Activated naive CD8-positive, alpha-beta T cell treated with anti-CD3 and anti-CD28 coated beads, Interleukin-2, amount 50 U/mL, for 16 hours (primary cell): ENCODE data around the gene PTPRN2.
"Not testable (repeated sequence)": the region's sequence is repeated elsewhere in the genome, so short reads cannot be mapped to it uniquely, and the experiment has no call there.

Experiments
- DNase-seq: peaks from one replicate; pipeline ENCODE4 v3.0.0-alpha.2; 2020; ENCODE audit warnings: low read depth, low spot score

PTPRN2 gene

GRCh38 chr7:158443688-158444483, 143.7 kb downstream of the PTPRN2 start:
- no peak for DNase-seq

GRCh38 chr7:158443014-158443687, 144.5 kb downstream of the PTPRN2 start:
- DNase-seq: no peak

GRCh38 chr7:158442260-158442659, 145.4 kb downstream of the PTPRN2 start:
- no peak for DNase-seq

GRCh38 chr7:158439035-158439434, 148.6 kb downstream of the PTPRN2 start:
- DNase-seq: no peak

- DNase-seq: no peak
Measured at GRCh38 chr7:158432369-158433341, 155.0 kb downstream of the PTPRN2 start.

- DNase-seq: no peak
Measured at GRCh38 chr7:158431941-158432347, 155.7 kb downstream of the PTPRN2 start.

- no peak for DNase-seq
Measured at GRCh38 chr7:158431055-158431940, 156.3 kb downstream of the PTPRN2 start.

GRCh38 chr7:158430308-158431034, 157.2 kb downstream of the PTPRN2 start:
- no peak for DNase-seq

- DNase-seq: no peak
Measured at GRCh38 chr7:158428837-158429753, 158.5 kb downstream of the PTPRN2 start.

- DNase-seq: no peak
Measured at GRCh38 chr7:158428131-158428836, 159.3 kb downstream of the PTPRN2 start.

- DNase-seq: not testable (repeated sequence)
Measured at GRCh38 chr7:158425676-158426075, 161.9 kb downstream of the PTPRN2 start.

- no peak for DNase-seq
Measured at GRCh38 chr7:158424531-158424930, 163.1 kb downstream of the PTPRN2 start.

- no peak for DNase-seq
Measured at GRCh38 chr7:158424011-158424410, 163.6 kb downstream of the PTPRN2 start.

- no peak for DNase-seq
Measured at GRCh38 chr7:158422887-158423560, 164.6 kb downstream of the PTPRN2 start.

- DNase-seq: no peak
Measured at GRCh38 chr7:158422196-158422886, 165.3 kb downstream of the PTPRN2 start.

GRCh38 chr7:158421361-158421760, 166.3 kb downstream of the PTPRN2 start:
- no peak for DNase-seq

- DNase-seq: no peak
Measured at GRCh38 chr7:158420591-158421340, 166.9 kb downstream of the PTPRN2 start.
